GM19193 (cell line): Measurements from ENCODE around the gene ELFN2.

ENCODE experiments used
- POLR2A ChIP-seq: IDR thresholded peaks from 4 replicates; pipeline ENCODE4 v1.6.1; 2011; ENCODE audit not compliant: insufficient read depth, insufficient read length; ENCODE audit errors: extremely low read depth

ELFN2 gene

DNA sequence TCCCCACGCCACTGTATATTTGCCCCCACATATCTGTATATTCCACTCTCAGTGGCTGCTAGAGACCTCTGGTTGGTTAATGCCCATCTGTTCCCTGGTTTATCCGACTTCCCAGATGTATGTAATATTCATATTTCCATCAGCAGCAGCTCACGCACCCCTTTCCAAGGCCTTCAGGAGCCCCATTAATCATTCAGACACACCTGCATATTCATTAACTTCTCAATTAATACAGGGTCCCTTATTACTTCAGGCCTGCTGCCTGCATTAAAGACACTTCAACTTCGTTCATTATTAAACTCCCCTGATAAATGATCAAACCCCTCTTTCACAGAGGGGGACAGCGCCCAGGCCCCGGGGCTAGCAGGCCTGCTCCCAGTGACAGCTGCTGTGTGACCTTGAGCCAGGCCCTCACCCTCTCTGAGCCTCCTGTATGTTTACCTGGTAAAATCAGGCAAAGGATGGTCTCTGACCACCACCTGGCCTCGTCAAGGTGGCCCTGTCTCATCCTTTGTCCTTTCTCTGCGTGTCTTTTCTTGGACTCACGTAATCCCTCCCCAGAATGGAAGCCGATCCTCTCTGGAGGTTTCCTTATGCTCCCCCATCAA, 34.5 kb downstream of the ELFN2 start:
- no peak for TF ChIP-seq POLR2A

DNA sequence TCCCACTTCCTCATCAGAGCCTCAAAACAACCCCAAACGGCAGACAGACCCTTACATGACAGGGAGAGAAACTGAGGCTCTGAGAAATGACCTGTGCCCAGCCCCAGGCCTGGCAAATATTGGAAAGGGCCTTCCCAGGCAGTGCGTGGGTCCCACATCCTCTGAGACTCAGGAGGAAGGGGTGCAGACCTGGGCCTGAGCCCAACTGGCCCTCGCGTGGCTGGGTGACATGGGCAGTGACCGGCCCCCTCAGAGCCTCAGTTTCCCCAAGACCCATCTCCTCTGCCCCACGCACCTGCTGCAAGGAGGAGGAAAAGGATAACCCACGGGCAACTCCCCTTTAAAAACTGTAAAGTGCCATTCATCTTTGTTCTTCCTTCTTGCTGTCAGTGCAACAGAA, 35.6 kb downstream of the ELFN2 start:
- TF ChIP-seq POLR2A: no peak

DNA sequence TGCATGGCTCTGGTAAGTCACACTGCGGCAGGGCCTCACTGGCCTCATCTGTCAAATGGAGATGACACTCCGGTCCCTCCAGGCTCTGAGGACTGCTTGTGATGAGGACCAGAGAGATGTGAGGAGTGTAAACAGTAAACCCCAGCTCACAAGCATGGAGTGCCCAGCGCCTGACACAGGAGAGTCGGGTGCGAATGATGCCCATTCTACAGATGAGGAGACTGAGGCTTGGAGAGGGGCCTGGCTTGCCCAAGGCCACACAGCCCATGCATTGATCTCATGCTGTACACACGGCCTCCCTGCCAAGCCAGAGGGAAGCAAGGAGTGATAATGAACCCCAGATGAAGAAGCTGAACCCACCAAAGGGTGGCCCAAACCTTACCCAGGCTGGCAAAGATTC, 37.2 kb downstream of the ELFN2 start:
- TF ChIP-seq POLR2A: no peak

DNA sequence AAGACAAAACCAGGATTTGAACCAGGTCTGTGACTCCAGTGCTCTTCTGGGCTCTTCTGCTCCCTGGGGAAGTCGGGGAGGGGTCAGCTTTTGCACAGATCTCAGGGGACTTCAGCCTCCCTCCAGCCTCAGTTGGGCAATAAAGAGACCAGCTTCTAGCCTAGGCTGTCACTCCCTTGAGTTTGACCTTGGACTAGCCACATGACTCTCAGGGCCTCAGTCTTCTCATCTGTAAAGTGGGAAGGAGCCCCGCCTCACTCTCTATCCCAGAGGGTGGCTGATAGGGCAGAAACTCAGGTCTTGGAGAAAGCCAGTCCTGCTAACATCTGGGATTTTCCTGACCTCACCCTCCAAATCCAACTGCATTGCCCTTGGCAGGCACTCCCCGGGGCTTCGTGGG, 38.7 kb downstream of the ELFN2 start:
- no peak for TF ChIP-seq POLR2A

DNA sequence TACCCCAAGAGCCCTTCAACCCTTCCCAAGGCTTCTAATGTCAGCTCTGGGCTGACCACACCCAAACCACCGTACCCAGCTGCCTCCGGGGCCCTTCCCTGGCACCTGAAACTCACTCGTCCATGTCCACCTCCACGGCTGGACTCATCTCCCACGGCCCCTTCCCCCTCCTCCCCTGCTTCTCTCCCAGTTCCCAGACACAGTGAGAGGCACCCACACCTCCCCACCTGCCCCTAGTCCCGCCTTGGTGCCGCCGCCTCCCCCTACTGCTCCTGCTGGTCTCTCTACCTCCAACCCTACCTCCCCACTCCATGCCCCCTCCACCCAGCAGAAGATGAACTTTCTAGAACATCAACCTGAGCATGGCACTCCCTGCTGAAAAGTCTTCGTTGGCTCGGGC, 39.5 kb downstream of the ELFN2 start:
- no peak for TF ChIP-seq POLR2A

DNA sequence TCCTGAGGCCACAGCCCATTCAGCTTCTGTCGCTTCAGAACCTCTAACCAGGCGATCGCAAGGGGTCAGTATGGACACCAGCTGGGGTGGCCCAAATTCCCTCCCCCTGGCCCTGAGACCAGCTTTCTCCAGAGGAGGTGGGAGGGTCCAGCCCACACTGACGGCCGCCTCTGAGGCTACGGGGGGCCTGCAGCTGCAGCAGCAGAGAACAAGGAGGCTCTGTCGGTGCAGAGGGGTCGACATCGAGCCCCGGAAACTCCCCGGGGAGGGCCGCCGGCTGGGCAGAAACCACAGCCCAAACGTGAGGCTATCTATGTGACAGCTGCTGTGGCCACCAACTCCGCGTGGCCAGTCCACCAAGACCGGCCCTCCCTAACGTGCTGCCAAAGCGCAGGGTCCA, 40.8 kb downstream of the ELFN2 start:
- TF ChIP-seq POLR2A: no peak

DNA sequence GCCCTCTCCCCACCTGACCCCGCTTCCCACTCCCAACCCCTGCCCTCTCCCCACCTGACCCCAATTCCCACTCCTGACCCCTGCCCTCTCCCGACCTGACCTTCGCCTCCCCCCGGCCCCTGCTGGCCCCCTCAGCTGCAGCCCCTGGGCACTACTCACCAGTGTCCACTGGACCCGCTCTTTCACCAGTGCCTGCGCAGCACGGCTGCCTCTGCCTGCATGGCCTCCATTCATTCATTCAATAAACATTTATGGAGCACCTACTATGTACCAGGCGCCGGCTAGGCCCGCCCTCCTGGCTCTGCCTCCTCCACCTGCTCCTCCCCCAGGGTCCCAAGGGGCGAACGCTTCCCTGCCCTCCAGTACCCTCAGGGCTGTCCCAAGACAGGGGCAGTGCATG, 42.6 kb downstream of the ELFN2 start:
- no peak for TF ChIP-seq POLR2A

DNA sequence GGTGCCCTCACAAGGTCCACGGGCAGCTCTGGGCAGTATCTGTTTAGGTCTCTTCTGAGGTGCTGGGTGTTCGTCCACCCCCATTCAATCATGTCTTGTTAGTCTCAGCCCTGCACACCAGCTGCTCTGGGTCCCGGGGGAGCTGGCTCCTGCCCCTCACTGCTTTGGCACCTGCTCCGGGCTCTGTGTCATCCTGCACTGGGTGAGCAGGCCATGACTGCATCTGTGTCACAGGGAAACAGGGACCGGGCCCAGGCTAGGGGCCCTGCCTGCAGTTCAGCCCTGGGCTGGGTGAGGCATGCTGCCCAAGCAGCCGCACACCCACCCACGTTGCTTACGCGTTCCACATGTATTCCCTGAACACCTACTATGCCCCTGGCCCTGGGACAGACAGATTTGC, 43.9 kb downstream of the ELFN2 start:
- no peak for TF ChIP-seq POLR2A

DNA sequence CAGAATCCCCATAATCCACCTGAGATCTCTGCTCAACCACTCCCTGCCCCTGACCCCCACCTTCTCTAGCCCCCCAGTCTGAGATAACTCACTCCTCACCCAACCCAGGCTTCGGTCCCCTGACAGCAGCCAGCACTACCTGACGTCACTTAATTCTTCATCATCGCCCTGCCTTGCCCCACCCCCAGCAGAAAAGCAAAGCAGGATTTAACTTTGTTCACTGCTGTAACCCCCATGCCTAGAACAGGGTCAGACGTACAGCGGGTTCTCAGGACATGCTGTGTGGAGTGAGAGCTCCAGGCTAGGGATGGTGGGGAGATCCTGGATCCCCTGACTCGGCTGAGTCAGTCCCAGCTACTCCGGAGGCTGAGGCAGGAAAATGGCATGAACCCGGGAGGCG, 45.8 kb downstream of the ELFN2 start:
- no peak for TF ChIP-seq POLR2A

DNA sequence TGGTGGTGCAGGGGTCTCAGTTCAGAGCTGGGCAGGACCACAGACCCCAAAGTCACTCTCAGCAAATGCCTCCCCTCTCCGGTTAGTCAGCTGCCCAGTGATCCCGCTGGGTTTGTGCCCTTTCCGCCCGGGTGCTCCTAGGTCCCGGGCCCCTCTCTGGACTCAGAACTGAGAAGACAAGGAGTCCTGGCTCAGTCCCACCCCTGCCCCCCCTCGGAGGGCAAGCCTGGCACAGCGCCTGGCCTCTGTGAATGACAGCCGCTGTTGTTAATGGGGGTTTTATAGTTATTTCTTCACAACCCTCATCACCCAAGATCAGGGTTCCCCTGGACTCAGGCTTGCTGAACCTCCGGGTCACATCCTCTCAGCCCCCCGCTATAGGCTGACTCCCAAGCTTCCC, 47.6 kb downstream of the ELFN2 start:
- no peak for TF ChIP-seq POLR2A

DNA sequence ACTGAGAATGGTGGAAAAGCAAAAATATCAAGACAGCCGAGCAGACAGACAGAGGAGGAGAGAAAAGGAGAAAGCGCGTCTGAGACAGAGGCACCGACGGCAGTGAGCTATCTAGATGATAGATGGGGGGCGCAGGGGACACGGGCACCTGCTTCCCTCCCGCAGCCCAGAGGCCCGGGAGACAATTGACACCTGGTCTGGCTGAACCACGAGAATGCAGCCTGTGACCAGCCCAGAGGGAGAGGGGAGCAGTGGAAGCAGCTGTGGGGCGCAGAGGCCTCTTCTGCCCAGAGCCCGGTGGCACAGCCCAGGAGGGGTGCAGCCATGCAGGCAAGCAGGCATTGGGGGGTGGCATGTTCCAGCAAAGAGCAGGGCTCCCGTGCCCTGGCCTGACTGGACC, 48.2 kb downstream of the ELFN2 start:
- no peak for TF ChIP-seq POLR2A

DNA sequence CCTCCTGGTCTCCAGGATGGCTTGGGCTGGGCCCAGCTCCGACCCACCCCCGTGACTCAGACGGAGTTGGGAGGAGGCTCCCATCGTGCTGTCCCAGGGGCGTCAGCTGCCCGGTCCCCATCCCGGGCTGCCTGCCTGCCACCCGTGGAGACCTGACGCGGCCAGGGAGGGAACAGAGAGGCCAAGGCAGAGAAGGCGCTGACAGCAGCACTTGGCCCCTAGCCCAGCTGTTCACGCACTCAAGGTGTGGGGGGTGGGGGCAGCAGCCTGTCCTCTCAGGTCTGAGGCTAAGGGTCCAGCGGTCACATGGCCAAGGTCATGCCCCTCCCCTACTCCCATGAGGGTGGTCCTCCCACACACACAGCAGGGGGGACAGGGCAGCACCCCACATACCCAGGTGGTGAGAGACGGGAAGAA, 48.6 kb downstream of the ELFN2 start:
- no peak for TF ChIP-seq POLR2A

DNA sequence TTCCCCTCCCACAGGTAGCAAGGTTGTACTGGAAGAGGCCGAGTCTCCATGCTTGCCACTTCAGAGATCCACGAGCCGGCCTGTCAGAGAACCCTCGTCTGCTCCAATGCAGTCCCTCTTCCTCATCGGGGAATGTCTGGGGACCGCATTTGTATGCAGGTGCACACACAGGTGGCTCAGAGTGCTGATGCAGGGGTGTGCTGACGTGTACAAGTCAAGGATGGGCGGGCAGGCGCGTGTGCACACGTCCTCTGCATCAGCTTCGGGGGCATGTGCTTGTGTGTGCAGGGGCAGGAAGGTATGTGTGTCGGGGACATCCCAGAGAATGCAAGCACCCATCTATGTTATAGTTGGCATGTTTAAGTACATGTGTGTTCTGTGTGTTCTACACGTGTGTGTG, 49.4 kb downstream of the ELFN2 start:
- TF ChIP-seq POLR2A: no peak

DNA sequence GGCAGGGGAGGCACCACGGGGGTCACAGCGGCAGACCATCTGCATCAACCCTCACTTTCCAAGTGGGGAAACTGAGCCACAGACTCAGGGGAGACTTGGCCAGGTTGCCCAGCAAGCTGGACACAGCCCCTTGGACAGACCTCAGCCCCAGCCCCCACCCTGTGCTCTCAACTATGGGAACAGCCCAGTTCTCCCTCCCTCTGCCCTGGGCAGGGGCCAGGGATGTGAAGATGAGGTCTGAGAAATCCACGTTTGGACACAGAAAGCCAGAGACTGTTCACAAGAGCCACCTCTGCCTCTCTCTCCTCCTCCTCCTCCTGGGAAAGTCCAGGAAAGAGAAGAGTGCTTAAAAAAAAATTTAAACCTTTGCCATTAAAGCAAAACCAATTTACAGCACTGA, 50.1 kb downstream of the ELFN2 start:
- TF ChIP-seq POLR2A: no peak

DNA sequence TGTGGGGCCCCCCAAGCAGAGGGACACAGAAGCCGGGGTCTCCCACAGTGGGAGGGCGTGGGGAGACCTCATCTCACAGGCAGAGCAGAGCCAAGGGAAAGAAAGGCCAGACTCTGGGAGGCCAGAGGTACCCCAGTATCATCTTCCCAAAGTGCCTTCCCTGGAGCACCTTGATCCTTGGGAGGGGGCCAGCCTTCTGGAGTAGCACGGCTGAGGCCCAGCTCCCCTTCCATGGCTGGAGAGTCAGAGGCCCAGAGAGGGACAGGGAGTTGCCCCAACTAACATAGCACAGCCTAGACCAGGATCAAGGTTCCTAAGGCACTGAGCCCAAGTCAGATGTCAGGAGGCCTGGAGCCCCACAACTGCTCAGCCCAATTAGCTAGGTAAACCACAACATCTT, 50.6 kb downstream of the ELFN2 start:
- no peak for TF ChIP-seq POLR2A

DNA sequence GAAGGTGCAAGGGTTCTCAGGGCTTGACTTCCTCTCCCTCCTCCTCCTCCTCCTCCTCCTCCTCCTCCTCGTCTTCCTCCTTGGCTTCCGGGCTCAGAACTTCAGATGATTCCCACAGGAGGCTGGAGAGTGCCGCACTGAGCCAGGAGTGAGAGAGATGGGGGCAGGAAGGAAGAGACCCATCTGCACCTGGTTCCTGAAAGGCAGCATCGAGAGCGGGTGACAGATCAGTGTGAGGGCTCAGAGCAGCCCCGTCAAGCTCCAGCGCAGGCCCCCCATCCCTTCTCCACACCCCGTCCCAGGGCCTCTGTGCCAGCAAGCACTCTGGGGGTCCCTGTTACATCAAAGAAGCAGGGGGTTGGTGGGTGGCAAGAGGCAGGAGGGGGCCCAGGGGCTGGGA, 51.5 kb downstream of the ELFN2 start:
- no peak for TF ChIP-seq POLR2A

DNA sequence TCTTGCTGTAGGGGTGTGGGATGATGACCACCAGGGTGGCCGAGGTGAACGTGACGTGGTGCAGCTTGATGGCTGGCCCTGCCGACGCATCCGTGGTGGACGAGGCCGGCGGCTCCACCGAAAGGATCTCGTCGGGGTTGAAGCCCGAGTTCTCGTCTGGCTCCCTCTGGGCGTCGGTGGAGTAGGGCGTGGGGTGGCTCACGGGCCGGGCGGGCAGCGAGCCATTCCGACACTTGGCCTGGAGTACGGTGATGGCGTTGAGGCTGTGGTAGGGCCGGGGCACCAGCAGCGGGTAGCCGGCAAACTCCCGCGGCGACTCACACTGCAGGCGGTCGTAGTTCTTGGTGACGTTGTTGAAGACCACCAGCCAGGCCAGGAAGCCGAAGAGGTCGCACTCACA, 52.7 kb downstream of the ELFN2 start:
- no peak for TF ChIP-seq POLR2A
